DND-41 (cell line): ENCODE measurements around the gene BRPF1.

Source experiments
- EZH2 ChIP-seq: IDR thresholded peaks from 3 replicates; pipeline ENCODE4 v1.6.1; 2012; ENCODE audit warnings: borderline replicate concordance, low read depth, mild to moderate bottlenecking, moderate library complexity, low read length, inconsistent platforms; ENCODE audit not compliant: severe bottlenecking
- TF ChIP-seq, protein P1 (sequence below): IDR thresholded peaks from 2 replicates; pipeline ENCODE4 v1.5.1; 2012; ENCODE audit warnings: borderline replicate concordance, low read length, moderate library complexity, mild to moderate bottlenecking; ENCODE audit not compliant: poor library complexity, severe bottlenecking; ENCODE audit errors: extremely low read depth

DNA sequence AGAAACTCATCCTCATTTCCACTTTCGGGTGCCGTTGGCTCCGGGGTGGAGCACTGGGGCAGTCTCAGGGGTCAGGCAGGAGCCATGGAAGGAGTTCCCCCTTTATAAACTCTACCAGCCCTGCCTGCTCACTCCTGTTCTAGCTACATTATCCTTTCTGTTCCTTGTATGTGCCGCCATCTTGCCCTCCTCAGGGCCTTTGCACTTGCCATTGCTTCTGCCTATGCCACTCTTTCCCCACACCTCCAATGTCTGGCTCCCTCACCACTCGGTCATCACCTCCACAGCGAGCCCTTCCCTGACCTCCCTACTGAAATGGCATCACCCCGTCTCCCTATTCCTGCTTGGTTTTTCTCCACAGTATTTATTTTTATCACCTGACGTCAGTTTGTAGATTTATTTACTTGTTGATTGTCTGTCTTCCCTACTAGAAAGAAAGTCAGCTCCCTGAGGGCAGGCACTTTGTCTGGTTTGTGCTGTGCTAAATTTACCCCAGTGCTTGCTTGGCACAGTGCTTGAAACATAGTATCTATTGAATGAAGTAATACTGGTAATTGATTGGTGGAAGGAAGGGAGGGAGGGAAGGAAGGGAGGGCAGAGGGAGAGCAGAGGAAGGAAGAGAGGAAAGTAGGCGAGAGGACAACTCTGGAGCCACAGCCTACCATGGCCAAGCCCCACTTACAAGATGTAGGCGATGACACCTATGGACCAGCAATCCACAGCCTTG lies 29.4 kb downstream of the BRPF1 start:
- TF ChIP-seq, protein P1, sequence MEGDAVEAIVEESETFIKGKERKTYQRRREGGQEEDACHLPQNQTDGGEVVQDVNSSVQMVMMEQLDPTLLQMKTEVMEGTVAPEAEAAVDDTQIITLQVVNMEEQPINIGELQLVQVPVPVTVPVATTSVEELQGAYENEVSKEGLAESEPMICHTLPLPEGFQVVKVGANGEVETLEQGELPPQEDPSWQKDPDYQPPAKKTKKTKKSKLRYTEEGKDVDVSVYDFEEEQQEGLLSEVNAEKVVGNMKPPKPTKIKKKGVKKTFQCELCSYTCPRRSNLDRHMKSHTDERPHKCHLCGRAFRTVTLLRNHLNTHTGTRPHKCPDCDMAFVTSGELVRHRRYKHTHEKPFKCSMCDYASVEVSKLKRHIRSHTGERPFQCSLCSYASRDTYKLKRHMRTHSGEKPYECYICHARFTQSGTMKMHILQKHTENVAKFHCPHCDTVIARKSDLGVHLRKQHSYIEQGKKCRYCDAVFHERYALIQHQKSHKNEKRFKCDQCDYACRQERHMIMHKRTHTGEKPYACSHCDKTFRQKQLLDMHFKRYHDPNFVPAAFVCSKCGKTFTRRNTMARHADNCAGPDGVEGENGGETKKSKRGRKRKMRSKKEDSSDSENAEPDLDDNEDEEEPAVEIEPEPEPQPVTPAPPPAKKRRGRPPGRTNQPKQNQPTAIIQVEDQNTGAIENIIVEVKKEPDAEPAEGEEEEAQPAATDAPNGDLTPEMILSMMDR, result no peak
- TF ChIP-seq EZH2, result no peak
